Lower leg skin (tissue), 3 donors: ENCODE measurements around the gene NSDHL.

Experiments used
- CTCF ChIP-seq, 3 donors: fragments of 450-650 bp; IDR thresholded peaks; one replicate each; pipeline ENCODE4 v1.5.1; 2016; ENCODE audit warnings: antibody characterized with exemption in 3 of 3, mild to moderate bottlenecking in 3 of 3, moderate library complexity in 2 of 3
- POLR2A ChIP-seq, 2 donors: fragments of 450-650 bp; IDR thresholded peaks; one replicate each; pipeline ENCODE4 v1.6.1; 2016 to 2017; ENCODE audit warnings: antibody characterized with exemption in 2 of 2, mild to moderate bottlenecking in 1 of 2, moderate library complexity in 1 of 2

- TF ChIP-seq CTCF (IDR thresholded peaks at IDR 0.05) (no peak), POLR2A (IDR thresholded peaks at IDR 0.05) (no peak)
Measured at GRCh38 chrX:152818356-152818755, 12.5 kb upstream of the NSDHL start.
